HL-60 (cell line): ENCODE data around the gene ADGRG6.

Experiments
- GABPA ChIP-seq: IDR thresholded peaks from 2 replicates; pipeline ENCODE4 v1.6.1; 2012; ENCODE audit warnings: low read depth
- POLR2AphosphoS5 ChIP-seq: IDR thresholded peaks from 2 replicates; pipeline ENCODE4 v1.6.1; 2012; ENCODE audit warnings: low read depth
- SPI1 ChIP-seq: IDR thresholded peaks from 2 replicates; pipeline ENCODE4 v1.6.1; 2012; ENCODE audit warnings: low read depth, mild to moderate bottlenecking, borderline replicate concordance
- TF ChIP-seq, protein P1 (sequence below): IDR thresholded peaks from one replicate; pipeline ENCODE4 v1.5.1; 2011; ENCODE audit warnings: low read length, control low read depth, inconsistent platforms; ENCODE audit not compliant: insufficient read depth

DNA sequence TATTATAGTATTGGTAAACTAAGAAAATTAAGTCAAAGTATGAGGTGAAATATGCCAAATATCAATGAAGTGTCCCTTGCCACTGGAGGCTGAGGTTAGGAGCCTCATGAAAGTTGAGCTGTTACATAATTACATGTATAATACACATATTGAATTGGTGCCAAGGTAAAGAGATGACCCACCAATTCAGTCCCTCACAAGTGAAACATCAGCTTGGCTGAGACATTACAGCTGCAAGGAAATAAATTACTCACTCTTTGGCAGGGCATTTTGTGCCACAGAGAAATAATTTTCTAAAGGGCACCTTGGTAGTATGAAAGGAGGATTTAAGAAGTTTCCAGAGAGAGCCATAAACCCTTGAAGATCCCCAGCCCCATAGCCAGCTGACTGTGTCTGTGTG, 127.4 kb downstream of the ADGRG6 start:
- TF ChIP-seq, protein P1, sequence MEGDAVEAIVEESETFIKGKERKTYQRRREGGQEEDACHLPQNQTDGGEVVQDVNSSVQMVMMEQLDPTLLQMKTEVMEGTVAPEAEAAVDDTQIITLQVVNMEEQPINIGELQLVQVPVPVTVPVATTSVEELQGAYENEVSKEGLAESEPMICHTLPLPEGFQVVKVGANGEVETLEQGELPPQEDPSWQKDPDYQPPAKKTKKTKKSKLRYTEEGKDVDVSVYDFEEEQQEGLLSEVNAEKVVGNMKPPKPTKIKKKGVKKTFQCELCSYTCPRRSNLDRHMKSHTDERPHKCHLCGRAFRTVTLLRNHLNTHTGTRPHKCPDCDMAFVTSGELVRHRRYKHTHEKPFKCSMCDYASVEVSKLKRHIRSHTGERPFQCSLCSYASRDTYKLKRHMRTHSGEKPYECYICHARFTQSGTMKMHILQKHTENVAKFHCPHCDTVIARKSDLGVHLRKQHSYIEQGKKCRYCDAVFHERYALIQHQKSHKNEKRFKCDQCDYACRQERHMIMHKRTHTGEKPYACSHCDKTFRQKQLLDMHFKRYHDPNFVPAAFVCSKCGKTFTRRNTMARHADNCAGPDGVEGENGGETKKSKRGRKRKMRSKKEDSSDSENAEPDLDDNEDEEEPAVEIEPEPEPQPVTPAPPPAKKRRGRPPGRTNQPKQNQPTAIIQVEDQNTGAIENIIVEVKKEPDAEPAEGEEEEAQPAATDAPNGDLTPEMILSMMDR: no peak
- TF ChIP-seq SPI1 (no peak), GABPA (no peak), POLR2AphosphoS5 (no peak)
